WTC11 (cell line): ENCODE results near the gene SLC16A10.

Source experiments
- IRF2 ChIP-seq: sonication (generic); formaldehyde crosslinking; IDR thresholded peaks from 2 replicates; pipeline ENCODE4 v1.8.0; 2022; ENCODE audit warnings: low read depth, missing genetic modification reagents, borderline replicate concordance
- ZBTB43 ChIP-seq: sonication (generic); formaldehyde crosslinking; IDR thresholded peaks from 2 replicates; pipeline ENCODE4 v1.8.1; 2023; ENCODE audit warnings: mild to moderate bottlenecking, missing genetic modification reagents
- ZNF138 ChIP-seq: sonication (generic); formaldehyde crosslinking; conservative IDR thresholded peaks from 2 replicates; pipeline ENCODE4 v1.8.1; 2022; ENCODE audit warnings: mild to moderate bottlenecking, moderate library complexity, missing genetic modification reagents
- TF ChIP-seq, protein P1 (sequence below): fragments of 200-600 bp; IDR thresholded peaks from 2 replicates; pipeline ENCODE4 v1.8.0; 2022; ENCODE audit warnings: antibody characterized with exemption
- TF ChIP-seq, protein P2 (sequence below): sonication (generic); formaldehyde crosslinking; IDR thresholded peaks from 2 replicates; pipeline ENCODE4 v1.8.1; 2023; ENCODE audit warnings: mild to moderate bottlenecking, missing genetic modification reagents, borderline replicate concordance

- TF ChIP-seq, protein P1, sequence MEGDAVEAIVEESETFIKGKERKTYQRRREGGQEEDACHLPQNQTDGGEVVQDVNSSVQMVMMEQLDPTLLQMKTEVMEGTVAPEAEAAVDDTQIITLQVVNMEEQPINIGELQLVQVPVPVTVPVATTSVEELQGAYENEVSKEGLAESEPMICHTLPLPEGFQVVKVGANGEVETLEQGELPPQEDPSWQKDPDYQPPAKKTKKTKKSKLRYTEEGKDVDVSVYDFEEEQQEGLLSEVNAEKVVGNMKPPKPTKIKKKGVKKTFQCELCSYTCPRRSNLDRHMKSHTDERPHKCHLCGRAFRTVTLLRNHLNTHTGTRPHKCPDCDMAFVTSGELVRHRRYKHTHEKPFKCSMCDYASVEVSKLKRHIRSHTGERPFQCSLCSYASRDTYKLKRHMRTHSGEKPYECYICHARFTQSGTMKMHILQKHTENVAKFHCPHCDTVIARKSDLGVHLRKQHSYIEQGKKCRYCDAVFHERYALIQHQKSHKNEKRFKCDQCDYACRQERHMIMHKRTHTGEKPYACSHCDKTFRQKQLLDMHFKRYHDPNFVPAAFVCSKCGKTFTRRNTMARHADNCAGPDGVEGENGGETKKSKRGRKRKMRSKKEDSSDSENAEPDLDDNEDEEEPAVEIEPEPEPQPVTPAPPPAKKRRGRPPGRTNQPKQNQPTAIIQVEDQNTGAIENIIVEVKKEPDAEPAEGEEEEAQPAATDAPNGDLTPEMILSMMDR = no peak
- TF ChIP-seq IRF2 (CRISPR knock-in tag) = no peak
- TF ChIP-seq, protein P2, sequence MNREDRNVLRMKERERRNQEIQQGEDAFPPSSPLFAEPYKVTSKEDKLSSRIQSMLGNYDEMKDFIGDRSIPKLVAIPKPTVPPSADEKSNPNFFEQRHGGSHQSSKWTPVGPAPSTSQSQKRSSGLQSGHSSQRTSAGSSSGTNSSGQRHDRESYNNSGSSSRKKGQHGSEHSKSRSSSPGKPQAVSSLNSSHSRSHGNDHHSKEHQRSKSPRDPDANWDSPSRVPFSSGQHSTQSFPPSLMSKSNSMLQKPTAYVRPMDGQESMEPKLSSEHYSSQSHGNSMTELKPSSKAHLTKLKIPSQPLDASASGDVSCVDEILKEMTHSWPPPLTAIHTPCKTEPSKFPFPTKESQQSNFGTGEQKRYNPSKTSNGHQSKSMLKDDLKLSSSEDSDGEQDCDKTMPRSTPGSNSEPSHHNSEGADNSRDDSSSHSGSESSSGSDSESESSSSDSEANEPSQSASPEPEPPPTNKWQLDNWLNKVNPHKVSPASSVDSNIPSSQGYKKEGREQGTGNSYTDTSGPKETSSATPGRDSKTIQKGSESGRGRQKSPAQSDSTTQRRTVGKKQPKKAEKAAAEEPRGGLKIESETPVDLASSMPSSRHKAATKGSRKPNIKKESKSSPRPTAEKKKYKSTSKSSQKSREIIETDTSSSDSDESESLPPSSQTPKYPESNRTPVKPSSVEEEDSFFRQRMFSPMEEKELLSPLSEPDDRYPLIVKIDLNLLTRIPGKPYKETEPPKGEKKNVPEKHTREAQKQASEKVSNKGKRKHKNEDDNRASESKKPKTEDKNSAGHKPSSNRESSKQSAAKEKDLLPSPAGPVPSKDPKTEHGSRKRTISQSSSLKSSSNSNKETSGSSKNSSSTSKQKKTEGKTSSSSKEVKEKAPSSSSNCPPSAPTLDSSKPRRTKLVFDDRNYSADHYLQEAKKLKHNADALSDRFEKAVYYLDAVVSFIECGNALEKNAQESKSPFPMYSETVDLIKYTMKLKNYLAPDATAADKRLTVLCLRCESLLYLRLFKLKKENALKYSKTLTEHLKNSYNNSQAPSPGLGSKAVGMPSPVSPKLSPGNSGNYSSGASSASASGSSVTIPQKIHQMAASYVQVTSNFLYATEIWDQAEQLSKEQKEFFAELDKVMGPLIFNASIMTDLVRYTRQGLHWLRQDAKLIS (CRISPR knock-in tag) = no peak
- no peak for TF ChIP-seq ZBTB43
- TF ChIP-seq ZNF138 = no peak
These were observed 37.1 kb downstream of the SLC16A10 start for GRCh38 chr6:111124406-111124805.
